ENCODE data around the gene GKN2.

- no peak for TF ChIP-seq CTCF (IDR thresholded peaks at IDR 0.05)
- no peak for TF ChIP-seq POLR2A (IDR thresholded peaks at IDR 0.05)
Measured at GRCh38 chr2:68969736-68970490, 17.2 kb upstream of the GKN2 start.

All from stomach (tissue), 4 donors.